GM21576 (cell line): ENCODE results near the gene C6.
"Not testable (repeated sequence)": the region's sequence is repeated elsewhere in the genome, so short reads cannot be mapped to it uniquely, and the experiment has no call there.

Experiments used
- ATAC-seq: cut with Tn5 transposase; IDR thresholded peaks from one replicate; pipeline ENCODE4 v1.9.1; 2021; ENCODE audit warnings: mild to moderate bottlenecking, moderate library complexity; ENCODE audit not compliant: unreplicated experiment

The C6 gene

GRCh38 chr5:41213340-41213739 lies at the start of gene C6:
C6 (minus strand) TSS chr5:41213532; CDS start chr5:41203230, 10,302 bp downstream.
- no peak for ATAC-seq

- no peak for ATAC-seq
Measured at GRCh38 chr5:41256400-41256799, 43.1 kb upstream of the C6 start.

GRCh38 chr5:41253109-41253508 lies 39.8 kb upstream of the C6 start:
- no peak for ATAC-seq

GRCh38 chr5:41252036-41252435 lies 38.7 kb upstream of the C6 start:
- no peak for ATAC-seq

DNA sequence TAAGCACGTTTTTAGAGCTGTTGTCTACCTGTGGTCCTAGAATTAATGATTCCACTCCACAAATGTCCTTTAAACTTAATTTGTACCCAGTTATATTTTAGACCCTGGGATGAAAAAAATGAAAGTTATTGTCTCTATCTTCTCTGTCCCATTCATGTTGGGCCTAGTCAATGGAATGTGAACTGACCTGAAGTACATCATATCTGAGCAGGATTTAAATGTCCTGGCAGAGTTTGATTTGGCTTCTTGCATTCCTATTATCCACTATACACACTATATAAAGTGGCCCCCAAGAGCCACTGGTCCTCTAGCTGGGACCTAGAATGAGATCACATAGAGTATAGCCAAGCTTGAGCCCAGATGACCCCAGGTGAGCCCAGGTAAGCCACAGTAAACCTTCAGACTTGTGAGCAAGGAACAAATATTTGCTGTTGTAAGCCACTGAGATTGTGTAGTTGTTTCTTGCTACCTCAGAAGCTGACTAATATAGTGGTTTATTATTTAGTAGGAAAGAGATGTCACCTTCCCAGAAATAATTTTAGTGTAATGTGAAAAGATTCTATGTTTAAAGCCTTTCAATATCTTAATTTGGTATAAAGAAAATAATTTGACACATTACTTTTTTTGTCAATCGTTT lies 37.1 kb upstream of the C6 start:
- no peak for ATAC-seq

- ATAC-seq: no peak
Measured at GRCh38 chr5:41247135-41247534, 33.8 kb upstream of the C6 start.

- no peak for ATAC-seq
Measured at GRCh38 chr5:41246376-41246775, 33.0 kb upstream of the C6 start.

- no peak for ATAC-seq
Measured at GRCh38 chr5:41243558-41243957, 30.2 kb upstream of the C6 start.

DNA sequence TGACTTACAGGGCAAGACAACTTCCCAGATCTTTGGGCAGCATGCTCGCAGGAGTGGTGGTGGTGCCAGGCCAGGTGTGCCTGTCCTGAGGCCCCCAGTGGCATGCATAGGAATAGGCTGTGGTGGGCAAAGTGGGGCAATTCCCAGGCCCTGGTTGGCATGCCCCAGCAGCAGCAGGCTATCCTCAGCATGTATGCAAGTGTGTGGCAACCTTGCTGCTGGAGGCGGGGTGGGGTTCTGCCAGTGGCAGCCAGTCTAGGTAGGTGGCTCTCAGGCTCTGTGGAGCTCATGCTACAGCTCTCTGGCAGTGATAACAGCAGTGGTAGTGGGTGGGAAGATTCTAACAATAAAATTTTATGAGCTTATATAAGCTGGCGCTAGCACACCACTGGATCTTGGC lies 27.7 kb upstream of the C6 start:
- ATAC-seq: no peak

- ATAC-seq: no peak
Measured at GRCh38 chr5:41240390-41240789, 27.1 kb upstream of the C6 start.

- no peak for ATAC-seq
Measured at GRCh38 chr5:41234475-41234874, 21.1 kb upstream of the C6 start.

DNA sequence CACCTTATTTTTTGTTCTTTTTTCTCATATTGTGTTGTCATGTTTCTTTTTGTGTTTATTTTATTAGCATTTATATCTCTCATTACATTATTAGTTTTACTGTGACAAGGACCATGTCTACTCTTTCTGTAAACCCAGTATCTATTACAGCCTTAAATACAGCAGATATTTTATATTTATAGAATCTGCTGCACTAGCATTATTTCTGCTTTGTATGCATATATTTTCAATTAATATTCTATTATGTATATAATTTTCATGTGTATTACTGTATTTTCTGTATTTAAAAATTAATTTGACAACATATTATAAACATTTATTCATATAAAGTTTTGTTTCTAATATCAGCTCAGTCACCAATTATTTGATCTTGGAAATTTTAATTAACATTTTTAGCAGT lies 19.5 kb upstream of the C6 start:
- no peak for ATAC-seq

DNA sequence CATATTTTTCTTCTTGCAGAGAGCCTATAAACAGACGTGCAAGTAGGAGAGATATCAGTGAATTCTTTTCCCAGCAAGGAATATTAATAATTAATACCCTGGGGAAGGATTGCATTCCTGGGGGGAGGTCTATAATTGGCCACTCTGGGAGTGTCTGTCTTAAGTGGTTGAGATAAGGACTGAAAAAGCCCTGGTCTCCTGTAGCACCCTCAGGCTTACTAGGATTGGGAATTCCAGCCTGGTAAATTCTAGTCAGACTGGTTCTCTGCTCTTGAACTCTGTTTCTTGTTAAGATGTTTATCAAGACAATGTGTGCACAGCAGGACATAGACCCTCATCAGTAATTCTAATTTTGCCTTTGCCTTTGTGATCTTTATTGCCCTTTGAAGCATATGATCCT lies 16.9 kb upstream of the C6 start:
- ATAC-seq: not testable (repeated sequence)

DNA sequence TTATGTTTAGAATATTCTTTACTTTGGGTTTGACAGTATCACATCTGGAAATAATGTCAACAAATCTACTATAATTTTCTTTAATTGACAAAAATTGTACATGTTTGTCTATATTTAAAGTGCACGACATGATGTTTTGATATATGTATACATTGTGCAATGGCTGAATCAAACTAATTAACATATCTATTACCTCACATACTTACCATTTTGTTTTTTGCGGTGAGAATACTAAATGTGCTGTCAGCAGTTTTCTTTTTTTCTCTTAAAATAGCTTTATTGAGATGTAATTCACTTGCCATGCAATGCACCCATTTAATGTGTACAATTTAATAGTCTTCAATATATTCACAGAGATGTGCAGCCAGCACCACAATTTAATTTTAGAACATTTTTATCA lies 10.6 kb upstream of the C6 start:
- no peak for ATAC-seq

- no peak for ATAC-seq
Measured at GRCh38 chr5:41219658-41220269, 6.4 kb upstream of the C6 start.

- ATAC-seq: no peak
Measured at GRCh38 chr5:41218929-41219657, 5.8 kb upstream of the C6 start.

- no peak for ATAC-seq
Measured at GRCh38 chr5:41214182-41214581, 850 bp upstream of the C6 start.

GRCh38 chr5:41212935-41213334 lies 397 bp downstream of the C6 start:
- no peak for ATAC-seq

GRCh38 chr5:41211417-41211816 lies 1.9 kb downstream of the C6 start:
- no peak for ATAC-seq

DNA sequence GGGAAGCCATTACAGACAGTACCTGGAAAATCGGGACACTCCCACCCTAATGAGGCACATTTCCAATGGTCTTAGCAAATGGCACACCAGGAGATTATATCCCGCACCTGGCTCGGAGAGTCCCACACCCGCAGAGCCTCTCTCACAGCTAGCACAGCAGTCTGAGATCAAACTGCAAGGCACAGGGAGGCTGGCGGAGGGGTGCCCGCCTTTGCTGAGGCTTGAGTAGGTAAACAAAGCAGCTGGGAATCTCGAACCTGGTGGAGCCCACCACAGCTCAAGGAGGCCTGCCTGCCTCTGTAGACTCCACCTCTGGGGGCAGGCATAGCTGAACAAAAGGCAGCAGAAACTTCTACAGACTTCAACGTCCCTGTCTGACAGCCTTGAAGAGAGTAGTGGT lies 7.9 kb downstream of the C6 start:
- not testable (repeated sequence) for ATAC-seq

DNA sequence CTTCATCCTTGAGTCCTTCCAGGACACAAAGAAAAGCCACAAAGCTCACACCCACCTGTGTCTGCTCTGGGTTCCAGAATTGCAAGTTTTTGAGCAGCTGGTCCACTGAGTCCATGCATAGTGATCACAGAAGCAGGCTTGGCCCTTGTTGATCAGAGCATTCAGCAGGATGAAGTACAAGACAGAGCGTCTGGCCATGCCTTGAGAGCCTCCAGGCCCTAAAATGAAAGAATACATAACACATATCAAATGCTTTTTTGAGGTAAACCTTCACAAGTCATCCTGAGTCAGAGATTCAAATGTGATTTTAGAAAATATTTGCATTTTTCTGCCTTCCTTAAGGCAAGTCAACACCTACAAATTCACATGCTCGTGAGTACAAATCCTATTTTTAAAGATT lies 10.3 kb downstream of the C6 start:
- no peak for ATAC-seq

DNA sequence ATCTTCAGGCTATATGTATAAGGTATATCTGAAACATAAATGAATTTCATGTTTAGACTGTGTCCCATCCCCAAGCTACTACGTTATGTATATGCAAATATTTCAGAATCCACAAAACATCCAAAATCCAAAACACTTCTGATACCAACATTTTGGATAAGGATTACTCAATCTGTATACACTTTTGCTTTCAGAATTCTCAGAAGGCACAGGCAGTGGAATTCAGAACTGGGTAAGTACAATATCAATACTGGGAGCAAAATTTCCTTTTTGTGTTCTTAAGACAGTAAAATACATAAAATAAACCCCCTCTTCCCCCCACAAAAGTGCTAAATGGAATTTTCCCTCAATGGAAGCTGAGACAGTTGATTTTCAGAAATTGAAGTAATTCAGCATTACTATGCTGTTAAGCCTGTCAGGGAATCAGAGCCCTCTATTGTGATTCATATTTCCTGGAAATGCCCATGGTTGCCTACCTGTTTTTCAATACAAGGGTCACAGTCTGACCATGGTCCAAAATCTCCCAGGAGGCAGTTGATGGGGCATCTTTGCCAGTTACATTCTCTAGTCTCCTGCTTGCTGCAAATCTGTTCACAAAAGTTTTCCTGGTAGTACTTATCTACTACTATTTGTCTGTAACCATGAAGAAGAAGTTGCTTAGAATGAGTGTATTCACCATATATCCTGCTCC lies 12.1 kb downstream of the C6 start:
- no peak for ATAC-seq
